Tongue (tissue), 2 donors: ENCODE data around the gene STUM. TPM values are rescaled to one million over a fixed set of nuclear protein-coding genes. Genes with fewer than 3 reads are reported as not detected.
"Not testable (repeated sequence)": the region's sequence is repeated elsewhere in the genome, so short reads cannot be mapped to it uniquely, and the experiment has no call there.

Experiments used
- DNase-seq: peaks from one replicate; pipeline ENCODE4 v3.0.0-alpha.2; 2015
- total RNA-seq: library from RNA; depleted of rRNA; stranded (reverse); fragments of >200 nt; gene quantifications from one replicate; pipeline ENCODE4 v1.2.3, GENCODE V29; 2014

Gene STUM
- 7.4 TPM for total RNA-seq

GRCh38 chr1:226548256-226549093, at the start of gene STUM:
Gene STUM (plus strand): TSS chr1:226548764. CDS start chr1:226548905, 141 bp downstream.
- DNase-seq = peak; percentile 70

GRCh38 chr1:226499699-226500098, 48.9 kb upstream of the STUM start:
- not testable (repeated sequence) for DNase-seq

GRCh38 chr1:226506021-226506420, 42.5 kb upstream of the STUM start:
- no peak for DNase-seq

- no peak for DNase-seq
Measured at GRCh38 chr1:226506921-226507320, 41.6 kb upstream of the STUM start.

- DNase-seq = peak; percentile 67
Measured at GRCh38 chr1:226510453-226510852, 38.1 kb upstream of the STUM start.

- no peak for DNase-seq
Measured at GRCh38 chr1:226511296-226511695, 37.3 kb upstream of the STUM start.

GRCh38 chr1:226512076-226512728, 36.4 kb upstream of the STUM start:
- DNase-seq = no peak

- DNase-seq = no peak
Measured at GRCh38 chr1:226518375-226518774, 30.2 kb upstream of the STUM start.

GRCh38 chr1:226519135-226519534, 29.4 kb upstream of the STUM start:
- no peak for DNase-seq

GRCh38 chr1:226519716-226520598, 28.6 kb upstream of the STUM start:
- no peak for DNase-seq

- DNase-seq = no peak
Measured at GRCh38 chr1:226520640-226521355, 27.8 kb upstream of the STUM start.

GRCh38 chr1:226523646-226524406, 24.7 kb upstream of the STUM start:
- no peak for DNase-seq

- no peak for DNase-seq
Measured at GRCh38 chr1:226524547-226524946, 24.0 kb upstream of the STUM start.

- DNase-seq = no peak
Measured at GRCh38 chr1:226525750-226526149, 22.8 kb upstream of the STUM start.

- no peak for DNase-seq
Measured at GRCh38 chr1:226526801-226527595, 21.6 kb upstream of the STUM start.

GRCh38 chr1:226529891-226530290, 18.7 kb upstream of the STUM start:
- peak; percentile 60 for DNase-seq

- DNase-seq = no peak
Measured at GRCh38 chr1:226530591-226530990, 18.0 kb upstream of the STUM start.

GRCh38 chr1:226531360-226532093, 17.0 kb upstream of the STUM start:
- no peak for DNase-seq

GRCh38 chr1:226532553-226532952, 16.0 kb upstream of the STUM start:
- no peak for DNase-seq

GRCh38 chr1:226533220-226533619, 15.3 kb upstream of the STUM start:
- DNase-seq = no peak
